ENCODE data around the gene LAD1.

Gene LAD1

GRCh38 chr1:201361652-201362504 lies 37.2 kb downstream of the LAD1 start:
- peak; percentile 35 for DNase-seq

- no peak for DNase-seq
These were observed 38.0 kb downstream of the LAD1 start for GRCh38 chr1:201360901-201361651.

GRCh38 chr1:201360486-201360885 lies 38.6 kb downstream of the LAD1 start:
- DNase-seq: no peak

- DNase-seq: no peak
These were observed 39.3 kb downstream of the LAD1 start for GRCh38 chr1:201359873-201360210.

- no peak for DNase-seq
These were observed 39.9 kb downstream of the LAD1 start for GRCh38 chr1:201359031-201359872.

GRCh38 chr1:201358596-201358995 lies 40.5 kb downstream of the LAD1 start:
- no peak for DNase-seq

- DNase-seq: no peak
These were observed 41.3 kb downstream of the LAD1 start for GRCh38 chr1:201357636-201358348.

GRCh38 chr1:201357211-201357610 lies 41.9 kb downstream of the LAD1 start:
- no peak for DNase-seq

GRCh38 chr1:201356701-201357100 lies 42.4 kb downstream of the LAD1 start:
- DNase-seq: no peak

GRCh38 chr1:201356236-201356635 lies 42.9 kb downstream of the LAD1 start:
- DNase-seq: no peak

GRCh38 chr1:201355471-201355870 lies 43.7 kb downstream of the LAD1 start:
- no peak for DNase-seq

- no peak for DNase-seq
These were observed 44.2 kb downstream of the LAD1 start for GRCh38 chr1:201354901-201355295.

- no peak for DNase-seq
These were observed 44.8 kb downstream of the LAD1 start for GRCh38 chr1:201354151-201354900.

GRCh38 chr1:201353186-201353940 lies 45.8 kb downstream of the LAD1 start:
- no peak for DNase-seq

- DNase-seq: no peak
These were observed 47.5 kb downstream of the LAD1 start for GRCh38 chr1:201351617-201352016.

- DNase-seq: no peak
These were observed 48.2 kb downstream of the LAD1 start for GRCh38 chr1:201350884-201351283.

GRCh38 chr1:201350361-201350725 lies 48.8 kb downstream of the LAD1 start:
- DNase-seq: no peak

- no peak for DNase-seq
These were observed 50.0 kb downstream of the LAD1 start for GRCh38 chr1:201349092-201349491.

- peak; percentile 27 to 43 for DNase-seq
These were observed 50.9 kb downstream of the LAD1 start for GRCh38 chr1:201348211-201348566.

- DNase-seq: no peak
These were observed 51.5 kb downstream of the LAD1 start for GRCh38 chr1:201347498-201348210.

- no peak for DNase-seq
These were observed 52.1 kb downstream of the LAD1 start for GRCh38 chr1:201346987-201347386.

Data from activated CD4-positive, alpha-beta T cell treated with anti-CD3 and anti-CD28 coated beads, Interleukin-2, amount 50 U/mL, for 48 hours (primary cell).